Erythroblast (primary cell): ENCODE data around the gene CNTN3.

Source experiments
- GATA1 ChIP-seq: IDR thresholded peaks from 2 replicates; pipeline ENCODE4 v1.6.1; 2011; ENCODE audit warnings: low read depth, mild to moderate bottlenecking, control low read depth, low read length, moderate library complexity
- POLR2A ChIP-seq: IDR thresholded peaks from 2 replicates; pipeline ENCODE4 v1.6.1; 2011; ENCODE audit warnings: mild to moderate bottlenecking, low read length

- TF ChIP-seq POLR2A: no peak
- TF ChIP-seq GATA1: no peak
These were observed 22.1 kb downstream of the CNTN3 start for GRCh38 chr3:74592359-74592758.
